MM.1S (cell line): Measurements from ENCODE around the gene SLC7A8.

ENCODE experiments used
- DNase-seq: peaks from one replicate; pipeline ENCODE4 v3.0.0-alpha.2; 2015
- H2AFZ ChIP-seq: fragments of 300-600 bp; sonication (generic); 2 replicates; pipeline ENCODE4 v1.6.0; 2016; ENCODE audit warnings: antibody characterized with exemption, low read length
- H3F3A ChIP-seq: fragments of 300-600 bp; sonication (generic); 2 replicates; pipeline ENCODE4 v1.6.1; 2016; ENCODE audit warnings: mild to moderate bottlenecking, antibody characterized with exemption, low read length, moderate library complexity, mixed read lengths; ENCODE audit not compliant: insufficient read depth
- H3K27ac ChIP-seq: fragments of 300-600 bp; sonication (generic); 2 replicates; pipeline ENCODE4 v1.5.1; 2016; ENCODE audit warnings: mild to moderate bottlenecking, low read length
- H3K27me3 ChIP-seq: fragments of 300-600 bp; sonication (generic); replicated peaks from 2 replicates; pipeline ENCODE4 v1.6.0; 2016; ENCODE audit warnings: low read length; ENCODE audit not compliant: insufficient read depth
- H3K36me3 ChIP-seq: fragments of 300-600 bp; sonication (generic); replicated peaks from 2 replicates; pipeline ENCODE4 v1.6.1; 2016; ENCODE audit warnings: mild to moderate bottlenecking, low read length, mixed read lengths; ENCODE audit not compliant: insufficient read depth
- H3K4me1 ChIP-seq: fragments of 300-600 bp; sonication (generic); 2 replicates; pipeline ENCODE4 v1.6.1; 2016; ENCODE audit warnings: low read length, mixed read lengths
- H3K4me2 ChIP-seq: fragments of 300-600 bp; sonication (generic); 2 replicates; pipeline ENCODE4 v1.6.0; 2016; ENCODE audit warnings: low read depth, low read length
- H3K4me3 ChIP-seq: fragments of 300-600 bp; sonication (generic); 2 replicates; pipeline ENCODE4 v1.5.1; 2016; ENCODE audit warnings: low read length, mixed read lengths
- H3K79me2 ChIP-seq: fragments of 300-600 bp; sonication (generic); 2 replicates; pipeline ENCODE4 v1.6.1; 2016; ENCODE audit warnings: mixed run types, low read length, mixed read lengths
- H3K9ac ChIP-seq: fragments of 300-600 bp; sonication (generic); 2 replicates; pipeline ENCODE4 v1.6.1; 2016; ENCODE audit warnings: low read length, mixed read lengths
- H3K9me2 ChIP-seq: fragments of 300-600 bp; sonication (generic); replicated peaks from 2 replicates; pipeline ENCODE4 v1.6.1; 2016; ENCODE audit warnings: mild to moderate bottlenecking, low read length, mixed read lengths; ENCODE audit not compliant: insufficient read depth
- H3K9me3 ChIP-seq: fragments of 300-600 bp; sonication (generic); replicated peaks from 2 replicates; pipeline ENCODE4 v1.6.1; 2016; ENCODE audit warnings: mild to moderate bottlenecking, low read length, mixed read lengths; ENCODE audit not compliant: insufficient read depth
- H4K20me1 ChIP-seq: fragments of 300-600 bp; sonication (generic); 2 replicates; pipeline ENCODE4 v1.6.1; 2016; ENCODE audit warnings: mild to moderate bottlenecking, low read length, moderate library complexity, mixed read lengths; ENCODE audit not compliant: insufficient read depth
- CTCF ChIP-seq: fragments of 300-600 bp; sonication (generic); IDR thresholded peaks from 2 replicates; pipeline ENCODE4 v1.5.1; 2016; ENCODE audit warnings: antibody characterized with exemption, low read length, mixed read lengths
- EZH2 ChIP-seq: fragments of 300-600 bp; sonication (generic); optimal IDR thresholded peaks from 2 replicates; pipeline ENCODE3; 2017; ENCODE audit warnings: low read depth, mild to moderate bottlenecking, antibody characterized with exemption, low read length, mixed read lengths
- EZH2phosphoT487 ChIP-seq: fragments of 300-600 bp; sonication (generic); IDR thresholded peaks from 2 replicates; pipeline ENCODE4 v1.6.1; 2018; ENCODE audit warnings: antibody characterized with exemption, low read length

Gene SLC7A8

GRCh38 chr14:23171222-23171975 is 12.1 kb downstream of the SLC7A8 start:
- Histone ChIP-seq H3K9me2 (no peaks in the 10 kb centered on the region), H3K9ac (no peak overlapping the region), H3K9me3 (no peaks in the 10 kb centered on the region), H3K36me3 (no peaks in the 10 kb centered on the region), H3K27ac (no peak overlapping the region), H3K79me2 (no peaks in the 10 kb centered on the region), H2AFZ (no peak overlapping the region), H3K4me2 (no peak overlapping the region), H3F3A (no peaks in the 10 kb centered on the region), H3K27me3 (no peaks in the 10 kb centered on the region), H3K4me1 (no peaks in the 10 kb centered on the region), H4K20me1 (no peaks in the 10 kb centered on the region), H3K4me3 (no peak overlapping the region)
- no peak for DNase-seq
- TF ChIP-seq EZH2phosphoT487 (no peak), EZH2 (no peak), CTCF (no peak)

GRCh38 chr14:23169622-23170021 is 13.8 kb downstream of the SLC7A8 start:
- Histone ChIP-seq H3K9ac (no peak overlapping the region), H3K4me1 (no peaks in the 10 kb centered on the region), H3K4me3 (no peak overlapping the region), H4K20me1 (no peaks in the 10 kb centered on the region), H3K4me2 (no peak overlapping the region), H3F3A (no peaks in the 10 kb centered on the region), H3K27ac (no peak overlapping the region), H2AFZ (no peak overlapping the region), H3K27me3 (no peaks in the 10 kb centered on the region), H3K9me3 (no peaks in the 10 kb centered on the region), H3K79me2 (no peaks in the 10 kb centered on the region), H3K9me2 (no peaks in the 10 kb centered on the region), H3K36me3 (no peaks in the 10 kb centered on the region)
- TF ChIP-seq EZH2phosphoT487, result no peak
- TF ChIP-seq EZH2, result no peak
- TF ChIP-seq CTCF, result no peak
- no peak for DNase-seq

DNA sequence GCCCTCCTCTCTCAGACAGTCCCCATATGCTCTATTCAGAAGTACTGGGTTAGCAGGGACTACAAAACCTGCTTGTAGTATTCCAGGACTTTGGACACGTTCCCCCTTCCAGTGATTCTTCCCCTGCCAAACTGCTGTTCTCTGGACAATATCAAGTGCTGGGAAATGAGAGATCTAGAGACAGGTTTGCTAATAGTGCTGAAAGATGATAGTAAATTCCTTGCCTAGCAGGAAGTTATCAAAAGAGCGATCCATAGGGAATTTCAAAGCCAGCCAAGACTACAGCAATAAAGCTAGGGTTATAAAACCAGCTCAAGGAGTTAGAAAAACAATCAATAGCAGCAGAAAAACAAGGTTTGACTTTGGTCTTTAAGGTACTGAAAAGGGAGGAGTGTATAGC is 15.2 kb downstream of the SLC7A8 start:
- H3K9me2 ChIP-seq, result no peaks in the 10 kb centered on the region
- DNase-seq, result no peak
- no peak overlapping the region for H3K4me3 ChIP-seq
- no peak overlapping the region for H2AFZ ChIP-seq
- H3K27ac ChIP-seq, result no peak overlapping the region
- H3F3A ChIP-seq, result no peaks in the 10 kb centered on the region
- no peaks in the 10 kb centered on the region for H4K20me1 ChIP-seq
- no peaks in the 10 kb centered on the region for H3K4me1 ChIP-seq
- no peak overlapping the region for H3K9ac ChIP-seq
- TF ChIP-seq CTCF (no peak), EZH2 (no peak), EZH2phosphoT487 (no peak)
- no peaks in the 10 kb centered on the region for H3K36me3 ChIP-seq
- H3K9me3 ChIP-seq, result no peaks in the 10 kb centered on the region
- H3K27me3 ChIP-seq, result no peaks in the 10 kb centered on the region
- no peak overlapping the region for H3K4me2 ChIP-seq
- H3K79me2 ChIP-seq, result no peaks in the 10 kb centered on the region
